Fibroblast of skin of right biceps (primary cell): ENCODE data around the gene DOCK4.

ENCODE experiments used
- DNase-seq: peaks from one replicate; pipeline ENCODE4 v3.0.0-alpha.2; 2013

Gene DOCK4

DNA sequence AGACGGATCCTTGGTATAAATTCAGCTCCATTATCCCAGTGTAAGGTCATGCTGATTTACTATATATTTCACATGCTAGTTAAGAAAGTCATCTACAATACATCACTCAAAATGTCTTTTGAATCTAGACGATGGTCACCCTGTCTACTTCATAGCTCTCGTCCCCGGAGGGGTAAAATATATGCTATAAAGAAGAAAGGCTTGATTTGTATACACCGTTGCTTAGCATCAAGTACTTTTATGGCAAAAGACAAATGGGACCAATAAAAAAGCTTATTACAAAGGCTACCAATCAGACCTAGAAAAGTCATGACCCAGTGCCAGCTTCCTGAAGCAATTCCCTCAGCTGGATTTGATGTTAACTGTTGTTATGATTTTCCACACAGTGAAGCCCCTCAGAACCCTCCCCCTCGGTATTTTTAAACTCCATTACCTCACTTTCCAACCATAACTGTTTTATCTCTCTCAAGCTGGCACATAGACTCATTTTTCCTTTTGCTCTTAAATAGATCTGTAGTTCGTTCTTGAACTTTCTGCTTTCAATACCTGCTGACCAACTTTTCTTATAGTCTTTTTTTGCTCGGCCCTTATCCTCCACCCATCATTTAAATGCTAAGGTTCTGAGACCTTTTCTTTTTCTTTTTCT is 104.9 kb downstream of the DOCK4 start:
- no peak for DNase-seq

DNA sequence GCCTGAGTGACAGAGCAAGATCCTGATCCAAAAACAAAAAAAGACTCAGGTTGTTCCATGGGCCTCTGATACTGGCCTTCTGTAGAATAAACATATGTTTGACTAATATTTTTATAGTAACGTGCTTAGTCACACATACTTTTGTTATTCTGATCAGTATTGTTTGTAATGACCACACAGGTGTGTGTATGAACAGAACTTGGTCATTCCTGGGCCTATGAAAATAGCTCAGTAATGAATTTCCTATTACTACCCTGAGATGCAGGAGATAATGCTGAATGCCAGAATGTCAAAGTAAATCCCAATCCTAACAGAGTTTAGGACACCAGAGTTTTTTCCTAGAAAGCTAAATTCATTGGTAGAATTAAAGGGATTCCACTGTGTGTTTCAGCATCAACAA is 108.7 kb downstream of the DOCK4 start:
- no peak for DNase-seq

DNA sequence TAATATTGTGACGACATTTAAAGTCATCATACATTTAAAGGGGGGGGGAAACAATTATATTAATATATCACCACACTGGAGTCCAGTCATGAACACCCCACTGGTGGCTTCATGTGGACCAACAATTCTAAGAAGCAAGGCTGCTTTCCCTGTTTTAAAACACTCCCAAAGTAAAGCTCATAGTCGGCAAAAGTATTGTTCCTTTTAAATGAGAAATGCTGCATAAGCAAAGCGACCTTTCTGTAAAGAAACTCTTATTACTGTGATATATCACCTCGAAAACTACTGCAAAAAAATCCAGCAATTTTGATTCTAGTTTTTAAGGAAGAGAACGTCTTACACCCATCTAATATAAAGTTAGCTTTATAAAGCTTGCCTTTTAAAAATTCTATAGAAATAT is 112.8 kb downstream of the DOCK4 start:
- DNase-seq = no peak

DNA sequence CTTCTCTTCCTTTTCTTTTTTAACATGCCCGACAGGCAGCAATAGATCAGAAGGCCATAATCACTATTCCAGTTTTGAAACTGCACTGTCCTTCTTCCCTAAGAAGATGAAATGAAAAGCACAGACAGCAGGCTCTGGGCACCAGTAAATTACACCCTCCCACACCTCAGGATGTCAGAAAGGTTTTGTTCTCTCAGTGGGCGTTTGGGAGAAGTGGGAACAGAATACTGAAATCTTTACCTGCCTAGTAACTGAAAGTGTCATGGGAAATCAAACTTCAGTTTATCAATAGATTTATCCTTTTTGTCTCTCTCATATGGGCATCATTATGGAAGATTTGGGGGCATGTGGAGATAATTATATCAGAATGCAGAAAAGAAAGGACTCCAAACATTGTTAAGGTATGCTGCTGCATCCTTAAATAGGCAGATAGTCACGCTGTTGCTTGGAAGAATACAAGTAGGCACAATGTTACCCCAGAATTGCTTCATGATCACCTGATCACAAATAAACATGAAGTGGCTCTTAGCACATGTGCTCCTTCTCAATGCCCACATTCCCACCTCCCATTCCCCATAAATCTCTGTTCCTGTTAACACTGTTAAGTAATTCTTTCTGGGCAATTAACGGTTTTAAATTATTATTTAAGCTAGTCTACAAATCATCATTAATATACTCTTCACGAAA is 113.3 kb downstream of the DOCK4 start:
- DNase-seq = no peak

DNA sequence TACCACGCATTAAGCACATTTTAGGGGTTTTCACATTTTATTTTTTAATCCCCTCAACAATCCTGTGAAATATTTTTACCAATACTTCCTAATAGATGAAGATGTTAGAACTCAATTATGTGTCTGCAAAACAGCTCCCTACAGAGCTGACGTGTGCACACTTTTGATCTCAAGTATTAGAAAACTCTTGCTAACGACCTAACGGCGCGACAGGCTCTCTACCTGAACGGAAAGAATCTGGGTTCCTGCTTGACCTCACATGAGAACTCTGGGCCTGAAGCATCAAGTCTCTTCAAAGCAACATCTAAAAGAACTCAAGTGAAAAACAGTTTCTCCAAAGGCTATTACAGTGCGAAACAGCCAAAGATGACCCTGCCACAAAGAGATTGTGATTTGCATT is 113.9 kb downstream of the DOCK4 start:
- DNase-seq = no peak

DNA sequence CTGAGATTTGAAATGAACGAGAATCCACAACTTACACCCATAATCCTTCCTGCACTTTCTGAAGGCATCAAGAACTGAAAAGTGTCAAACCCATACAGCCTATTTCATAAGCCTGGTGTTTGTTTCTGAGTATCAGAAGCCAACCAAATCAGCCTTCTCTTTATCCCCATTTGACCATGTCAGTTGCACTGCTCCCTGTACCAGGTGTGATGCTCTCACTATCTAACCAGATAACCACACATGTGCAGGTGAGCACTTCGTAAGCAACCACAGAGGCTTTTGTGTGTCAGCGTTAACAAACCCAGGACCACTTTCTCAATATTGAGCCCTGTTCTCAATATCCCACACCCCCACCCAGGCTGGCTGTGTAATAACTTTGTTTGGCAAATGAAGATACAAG is 114.4 kb downstream of the DOCK4 start:
- no peak for DNase-seq

DNA sequence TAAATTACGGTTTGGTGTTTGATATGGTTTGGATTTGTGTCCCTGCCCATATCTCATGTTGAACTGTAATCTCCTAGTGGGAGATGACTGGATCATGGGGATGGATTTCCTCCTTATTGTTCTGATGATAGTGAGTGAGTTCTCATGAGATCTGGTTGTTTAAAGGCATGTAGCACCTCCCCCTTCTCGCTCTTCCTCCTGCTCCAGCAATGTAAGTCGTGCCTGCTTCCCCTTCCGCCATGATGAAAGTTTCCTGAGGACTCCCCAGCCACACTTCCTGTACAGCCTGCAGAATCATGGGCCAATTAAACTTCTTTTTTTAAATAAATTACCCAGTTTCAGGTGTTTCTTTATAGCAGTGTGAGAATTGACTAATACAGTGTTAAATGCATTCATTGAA is 116.6 kb downstream of the DOCK4 start:
- DNase-seq = no peak

DNA sequence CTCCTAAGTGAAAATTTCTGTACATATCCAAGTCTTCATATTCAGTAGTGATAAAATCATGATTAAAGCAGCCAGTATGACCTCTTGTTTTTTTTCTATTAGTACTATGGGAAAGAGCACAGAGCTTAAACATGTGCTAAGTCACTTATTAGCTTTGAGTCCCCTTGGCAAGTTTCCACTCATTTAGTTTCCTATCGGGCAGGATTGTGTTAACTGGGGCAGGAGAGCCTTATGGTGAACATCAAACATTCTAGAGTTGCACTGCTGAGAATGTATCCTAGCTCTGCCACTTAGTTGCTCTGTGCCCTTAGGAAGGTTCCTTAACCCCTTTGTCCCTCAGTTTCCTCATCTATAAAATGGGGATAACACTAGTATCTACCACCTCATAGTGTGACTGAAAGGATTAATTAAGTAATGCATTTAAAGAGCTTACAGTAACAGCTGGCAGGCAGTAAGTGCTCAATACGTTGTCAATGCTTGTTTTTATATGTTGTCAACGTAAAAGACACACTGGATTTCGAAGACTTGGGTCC is 117.6 kb downstream of the DOCK4 start:
- DNase-seq = no peak

DNA sequence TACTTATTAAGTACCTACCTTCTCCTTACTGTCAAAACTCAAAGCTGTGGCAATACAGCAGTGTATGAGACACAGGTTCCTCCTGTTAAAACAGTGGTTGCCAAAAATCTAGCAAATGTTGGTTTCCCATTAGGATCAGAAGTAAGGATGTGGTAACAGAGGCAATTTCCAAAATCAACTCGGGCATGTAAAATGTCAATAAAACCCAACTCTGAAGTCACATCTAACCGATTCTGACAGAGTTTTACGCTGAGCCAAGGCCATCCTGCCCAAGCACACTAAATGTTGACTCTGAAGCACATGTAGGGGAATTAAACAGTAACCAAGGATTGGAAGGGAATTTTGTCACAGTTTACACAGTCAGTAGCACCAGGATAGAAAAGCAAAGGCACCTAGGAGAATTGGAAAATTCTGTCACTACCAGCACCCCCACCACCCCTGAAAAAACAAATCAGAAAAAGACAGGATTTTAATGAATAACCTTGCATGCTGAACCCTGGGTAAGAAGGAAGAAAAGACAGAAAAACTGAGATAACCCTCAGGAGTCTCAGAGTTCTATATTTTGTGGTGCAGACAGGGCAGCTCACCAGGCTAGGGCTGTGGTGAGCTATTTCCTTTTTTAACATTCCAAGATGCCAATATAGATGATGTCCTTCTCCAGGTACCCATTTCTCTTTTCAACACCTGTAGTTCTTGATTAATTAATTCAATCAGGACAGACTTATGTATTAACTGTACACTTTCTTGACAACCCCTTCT is 119.5 kb downstream of the DOCK4 start:
- no peak for DNase-seq

DNA sequence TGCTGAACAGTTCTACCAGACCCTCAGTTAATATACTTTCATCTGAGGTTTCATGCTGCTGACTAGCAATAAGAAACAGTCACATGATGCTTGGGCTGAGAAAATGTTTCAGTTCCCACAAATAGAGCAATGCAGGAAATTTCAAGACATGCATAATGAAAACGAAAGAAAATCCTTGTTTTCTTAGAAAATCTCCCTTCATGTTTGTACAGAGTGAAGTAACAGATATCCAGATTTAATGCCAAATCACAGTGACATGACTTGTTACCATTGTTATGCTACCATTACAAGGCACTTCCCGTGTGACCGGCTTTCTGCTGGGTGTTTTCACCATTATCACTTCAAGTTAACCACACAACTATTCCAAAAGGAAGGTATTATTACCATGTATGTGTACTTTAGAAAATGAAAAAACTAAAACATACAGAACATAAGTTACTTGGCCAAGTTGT is 121.7 kb downstream of the DOCK4 start:
- DNase-seq = no peak

DNA sequence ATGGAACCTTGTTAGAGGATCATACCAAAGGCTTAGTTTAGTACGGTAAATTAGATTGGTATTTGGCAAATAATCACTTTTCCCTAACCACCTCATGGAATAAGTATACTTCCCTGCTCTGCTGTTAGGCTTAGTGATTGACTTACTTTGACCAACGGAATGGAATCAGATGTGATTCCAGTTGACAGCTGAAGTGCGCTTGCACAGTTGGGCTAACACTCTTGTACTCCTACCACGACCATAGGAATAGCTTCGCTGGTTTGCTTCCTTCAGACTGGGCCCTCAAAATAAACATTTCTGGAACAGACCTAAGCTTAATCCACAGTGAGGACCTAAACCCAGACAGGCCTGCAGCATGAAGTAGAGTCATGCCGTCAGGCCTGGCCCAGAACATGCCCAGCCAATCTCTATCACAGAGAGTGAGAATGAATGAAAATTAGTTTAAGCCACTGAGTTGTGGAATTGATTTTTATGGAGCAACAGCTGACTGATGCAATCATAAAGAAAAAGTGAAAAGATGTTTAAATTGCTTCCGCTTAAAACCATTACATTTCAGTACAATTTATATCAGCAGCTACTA is 122.3 kb downstream of the DOCK4 start:
- DNase-seq = no peak

DNA sequence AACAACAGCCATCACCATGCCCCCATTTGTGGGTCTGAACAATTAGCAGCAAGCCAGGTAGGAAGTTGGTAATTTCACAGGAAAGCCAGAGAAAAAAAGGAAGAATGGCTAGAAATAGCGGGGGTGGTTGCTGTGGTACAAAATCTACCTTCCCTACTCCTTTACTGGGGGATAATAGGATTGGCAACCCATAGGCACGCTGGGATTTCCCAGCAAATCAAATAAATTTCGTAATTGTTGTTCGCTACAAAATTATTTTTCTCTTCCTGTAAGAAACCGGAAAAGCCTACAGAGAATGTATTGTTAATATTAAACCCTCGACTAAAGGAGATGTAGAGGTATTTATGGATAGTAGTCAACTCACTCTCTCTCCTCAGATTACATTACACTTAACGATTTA is 123.9 kb downstream of the DOCK4 start:
- DNase-seq = no peak

DNA sequence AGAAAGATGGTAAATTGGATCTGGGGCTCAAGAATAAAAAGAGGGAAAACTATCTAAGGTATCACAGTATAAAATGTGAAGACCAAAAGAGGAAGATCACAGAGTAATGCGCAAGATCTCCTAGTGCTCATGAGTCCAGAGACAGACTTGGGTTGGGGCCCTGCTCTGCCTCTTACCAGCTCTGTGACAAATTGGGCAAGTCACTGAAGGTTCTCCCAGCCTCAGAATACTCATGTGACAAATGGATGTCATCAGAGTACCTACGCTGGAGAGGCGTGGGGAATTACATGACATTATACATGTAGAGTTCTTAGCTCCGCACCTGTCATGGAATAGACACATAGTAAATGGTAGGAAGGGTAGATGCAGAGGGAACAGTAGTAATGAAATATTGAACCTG is 124.4 kb downstream of the DOCK4 start:
- no peak for DNase-seq

DNA sequence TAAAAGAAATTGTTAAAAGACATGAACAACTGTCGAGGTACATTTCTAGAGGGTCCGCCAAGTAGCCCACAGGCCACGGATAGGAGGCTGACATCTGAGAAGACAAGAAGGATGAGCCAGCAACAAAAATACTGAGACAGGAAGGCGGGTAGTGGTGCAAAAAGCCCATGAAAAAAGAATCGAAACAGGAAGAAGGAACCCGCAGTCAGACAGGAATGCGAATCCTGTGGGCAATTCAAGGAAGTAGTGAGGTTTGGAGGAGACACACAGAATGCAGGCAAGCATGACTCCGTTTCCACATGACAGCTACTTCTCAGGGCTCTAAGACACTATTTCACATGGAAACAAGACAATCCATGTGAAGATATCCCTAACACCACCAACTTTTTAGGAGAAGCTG is 125.2 kb downstream of the DOCK4 start:
- peak; percentile 40 for DNase-seq

DNA sequence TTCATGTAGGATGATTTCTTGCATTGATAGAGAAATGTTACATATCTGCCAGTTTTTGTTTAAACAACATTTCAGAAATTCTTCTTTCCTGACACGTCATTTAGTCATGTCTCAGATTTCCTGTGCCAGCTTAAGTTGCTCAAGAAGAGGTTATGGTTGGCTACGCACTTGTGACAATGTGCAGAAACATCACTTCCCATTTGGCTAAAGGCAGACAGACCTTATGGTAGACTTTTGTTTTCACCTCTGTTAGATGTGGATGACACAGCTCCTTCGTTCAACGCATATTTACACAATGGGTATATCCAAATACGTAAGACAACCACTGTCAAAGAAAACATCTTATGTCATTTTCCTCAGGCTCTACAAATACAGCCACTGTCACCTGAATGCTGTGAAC is 125.8 kb downstream of the DOCK4 start:
- peak; percentile 85 for DNase-seq

DNA sequence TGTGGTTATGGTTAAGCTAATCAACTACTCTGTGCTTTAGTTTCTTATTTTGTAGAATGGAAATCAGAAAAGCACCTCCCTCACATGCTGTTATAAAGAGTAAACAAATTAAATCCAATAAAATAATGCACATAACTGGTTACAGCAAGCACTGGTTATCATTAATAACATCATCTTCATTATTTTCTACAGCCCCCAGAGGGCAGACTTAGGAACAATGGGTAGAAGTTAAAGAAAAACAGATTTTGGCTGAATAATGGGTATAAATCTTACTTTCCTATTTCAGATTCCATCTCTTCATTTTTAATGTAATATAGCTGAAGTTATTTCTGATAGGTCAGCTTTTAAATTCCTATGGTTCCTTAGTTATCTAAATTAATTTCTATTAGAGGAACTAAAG is 126.5 kb downstream of the DOCK4 start:
- DNase-seq = no peak

DNA sequence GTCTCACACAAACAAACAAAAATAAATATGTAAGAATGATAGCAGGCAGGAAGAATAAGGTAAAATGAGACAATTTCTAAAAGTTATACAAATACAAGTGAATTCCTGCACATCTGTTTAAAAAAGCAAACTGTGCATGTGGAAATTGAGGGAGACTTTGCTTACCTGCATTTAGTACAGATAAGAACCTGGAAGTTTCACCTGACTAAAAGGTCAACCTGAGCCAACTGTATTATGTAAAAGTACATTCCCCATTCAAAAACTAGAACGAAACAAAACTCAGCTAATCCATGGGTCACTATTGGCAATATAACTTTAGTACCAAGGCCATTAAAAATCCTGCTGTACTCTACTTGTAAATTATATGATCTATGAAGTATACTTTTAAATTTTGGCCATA is 127.1 kb downstream of the DOCK4 start:
- DNase-seq = no peak

DNA sequence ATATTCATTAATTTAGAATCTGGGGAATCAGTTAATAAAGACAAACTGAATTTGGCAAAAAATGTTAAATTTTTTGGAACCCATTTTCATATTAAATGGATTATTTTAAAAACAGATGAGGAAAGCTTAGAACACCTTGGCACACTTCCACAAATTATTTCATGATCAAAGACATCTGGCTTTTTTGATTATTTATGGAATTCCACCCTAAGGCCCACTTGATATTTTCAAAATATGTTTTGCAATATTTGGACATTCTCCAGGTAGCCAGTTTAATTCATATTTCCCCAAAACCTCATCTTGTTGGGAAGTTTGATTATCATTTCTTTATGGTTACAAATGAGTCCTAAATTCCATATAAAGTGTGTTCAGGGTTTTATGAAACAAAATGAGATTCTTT is 129.9 kb downstream of the DOCK4 start:
- no peak for DNase-seq

DNA sequence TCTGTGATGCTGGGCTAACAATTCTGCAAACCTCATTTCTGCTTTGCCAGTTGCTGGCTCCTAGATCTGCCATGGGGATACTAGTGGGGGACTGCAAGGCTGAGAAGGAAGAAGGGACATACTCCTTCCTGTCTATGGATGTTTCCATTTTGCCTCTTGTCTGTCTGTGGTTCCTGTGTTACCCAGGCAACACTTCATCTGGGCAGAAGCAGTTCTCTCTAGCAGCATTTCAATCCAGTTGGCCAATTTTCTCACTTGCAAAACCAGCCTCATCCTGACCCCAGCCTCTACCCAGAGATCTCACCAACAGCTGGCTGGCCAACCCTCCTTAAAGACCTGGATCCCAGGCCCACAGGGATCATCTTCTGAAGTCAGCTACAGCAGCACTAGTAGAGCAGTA is 131.7 kb downstream of the DOCK4 start:
- no peak for DNase-seq

DNA sequence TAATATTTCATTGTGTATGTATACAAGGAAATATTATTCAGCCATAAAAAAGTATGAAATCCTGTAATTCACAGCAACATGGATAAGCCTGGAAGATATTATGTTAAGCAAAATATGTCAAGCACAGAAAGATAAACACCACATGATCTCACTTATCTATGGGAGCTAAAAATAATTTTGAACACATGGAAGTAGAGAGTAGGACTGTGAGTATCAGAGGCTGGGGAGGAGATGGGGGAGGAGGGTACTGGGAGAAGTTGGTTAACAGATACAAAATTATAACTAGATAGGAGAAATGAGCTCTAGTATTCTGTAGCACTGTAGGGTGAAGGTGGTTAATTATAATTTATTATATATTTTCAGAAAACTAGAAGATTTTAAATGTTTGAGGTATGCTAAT is 132.7 kb downstream of the DOCK4 start:
- no peak for DNase-seq

DNA sequence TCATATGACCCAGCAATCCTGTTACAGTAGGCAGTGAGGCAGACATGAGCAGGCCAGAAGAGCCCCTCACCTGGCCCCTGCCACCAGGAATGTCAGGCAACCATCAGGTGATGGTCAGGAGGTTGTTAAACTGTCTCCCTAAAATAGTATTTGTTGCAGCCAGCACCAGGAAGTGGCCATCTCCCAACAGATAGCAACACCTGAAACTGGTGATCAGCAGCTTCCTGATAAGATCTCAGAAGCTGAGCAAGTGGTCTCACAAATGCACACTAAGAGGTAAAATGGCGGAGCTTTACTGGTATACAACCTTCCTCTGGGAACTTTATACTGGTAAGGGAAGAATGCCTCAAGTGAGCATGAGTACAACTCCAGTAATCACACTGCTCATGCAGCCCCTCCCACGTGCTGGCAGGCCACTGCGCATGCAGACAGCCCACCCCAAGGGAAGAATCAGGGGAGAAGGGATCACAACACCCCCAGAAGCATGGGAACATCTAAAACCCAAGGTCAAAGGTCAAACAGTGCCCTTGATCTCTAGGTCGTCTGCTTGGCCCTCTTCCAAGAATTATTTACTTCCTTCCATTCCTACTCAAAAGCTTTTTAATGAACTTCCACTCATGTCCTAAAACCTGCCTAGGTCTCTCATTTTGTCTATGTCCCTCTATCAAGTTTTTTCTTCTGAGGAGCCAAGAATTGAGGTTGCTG is 133.5 kb downstream of the DOCK4 start:
- no peak for DNase-seq

DNA sequence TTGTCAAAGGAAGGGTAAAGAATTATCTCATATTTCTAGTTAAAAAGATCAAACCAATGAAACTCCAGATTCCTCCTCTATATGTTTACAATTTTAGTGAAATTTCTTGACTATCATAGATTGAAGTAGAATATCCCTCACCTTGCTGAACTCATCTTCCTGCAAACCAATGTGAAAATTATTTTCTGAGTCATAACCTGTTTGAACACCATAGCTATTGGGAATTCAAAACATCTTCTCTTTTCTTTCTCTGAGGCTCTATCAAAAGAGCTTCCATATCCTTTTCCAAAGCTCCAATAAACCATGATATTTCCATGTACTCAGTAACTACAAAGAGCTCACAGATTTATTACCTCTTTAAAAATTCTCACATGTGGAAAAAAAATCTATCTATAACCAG is 134.3 kb downstream of the DOCK4 start:
- DNase-seq = no peak

DNA sequence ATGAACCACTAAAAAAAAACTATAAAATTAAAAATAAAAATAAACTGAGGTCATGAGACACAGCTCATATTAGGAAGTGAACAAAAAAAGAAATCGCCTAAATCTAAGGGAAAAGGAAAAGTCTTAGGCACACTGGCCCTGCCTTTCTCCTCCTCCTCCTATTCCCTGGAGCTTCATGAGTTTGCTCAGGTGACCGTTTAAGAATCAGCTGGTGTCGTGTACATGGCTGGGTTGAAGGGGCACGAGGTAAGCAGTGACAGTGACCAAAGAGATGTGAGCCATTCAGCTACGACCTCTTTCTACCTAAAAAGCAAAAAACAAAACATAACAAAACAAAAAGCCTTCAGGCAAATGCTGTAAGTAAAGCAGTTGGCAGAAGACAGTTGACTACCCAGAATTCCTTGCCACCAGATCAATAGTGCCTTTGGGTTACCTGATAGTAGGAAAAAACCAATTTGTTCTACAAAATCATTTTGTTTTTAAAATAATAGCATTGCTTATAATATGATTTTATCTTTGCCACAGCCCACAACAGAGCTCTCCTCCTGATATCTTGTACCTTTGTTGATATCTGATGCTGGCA is 135.4 kb downstream of the DOCK4 start:
- no peak for DNase-seq
